IMR-90 (cell line): ENCODE measurements around the gene KLHL9. TPM values are rescaled to one million over a fixed set of nuclear protein-coding genes. Genes with fewer than 3 reads are reported as not detected.
"Not testable (repeated sequence)": the region's sequence is repeated elsewhere in the genome, so short reads cannot be mapped to it uniquely, and the experiment has no call there.

Source experiments
- ATAC-seq: fragments of 200-7000 bp; cut with Tn5 transposase; 2 replicates; pipeline ENCODE4 v1.9.1; 2020; ENCODE audit warnings: low read depth, mild to moderate bottlenecking, moderate library complexity
- BruUV-seq: library from RNA; stranded (reverse); fragments of 400-500 nt; replicated peaks from 2 replicates; lab custom pipeline; 2021; lab: Mats Ljungman, UMichigan
- CTCF ChIA-PET: fragments of 300-600 bp; formaldehyde crosslinking; extraction: SDS; loops from one replicate; lab custom pipeline; 2021; ENCODE audit warnings: antibody characterized with exemption; lab: Yijun Ruan, JAX
- POLR2A ChIA-PET: fragments of 300-600 bp; sonication (Branson Sonifier 250); formaldehyde crosslinking; loops from one replicate; lab custom pipeline; 2022; ENCODE audit warnings: antibody characterized with exemption; ENCODE audit not compliant: unreplicated experiment; lab: Charles Lee
- DNase-seq: peaks from one replicate; pipeline ENCODE4 v3.0.0; 2013
- H2AFZ ChIP-seq: replicated peaks from 2 replicates; pipeline ENCODE3; 2013; ENCODE audit warnings: low read length, mild to moderate bottlenecking; ENCODE audit not compliant: poor library complexity
- H2AK5ac ChIP-seq: 2 replicates; pipeline ENCODE4 v1.6.1; 2013; ENCODE audit warnings: low read depth, low read length, inconsistent platforms
- H2AK9ac ChIP-seq: replicated peaks from 2 replicates; pipeline ENCODE3; 2013; ENCODE audit warnings: mild to moderate bottlenecking, low read depth, low read length, moderate library complexity; ENCODE audit not compliant: poor library complexity
- H2BK120ac ChIP-seq: 2 replicates; pipeline ENCODE4 v1.6.1; 2013; ENCODE audit warnings: low read depth, low read length, inconsistent platforms
- H2BK15ac ChIP-seq: 3 replicates; pipeline ENCODE4 v1.6.1; 2013; ENCODE audit warnings: low read depth, low read length, inconsistent platforms
- H2BK20ac ChIP-seq: 2 replicates; pipeline ENCODE4 v1.6.1; 2013; ENCODE audit warnings: low read depth, mild to moderate bottlenecking, inconsistent platforms, low read length, moderate library complexity
- H2BK5ac ChIP-seq: 2 replicates; pipeline ENCODE4 v1.6.1; 2013; ENCODE audit warnings: mild to moderate bottlenecking, low read depth, low read length, inconsistent platforms; ENCODE audit not compliant: poor library complexity, severe bottlenecking
- H3K14ac ChIP-seq: replicated peaks from 2 replicates; pipeline ENCODE4 v1.6.1; 2013; ENCODE audit warnings: low read depth, low read length, inconsistent platforms
- H3K18ac ChIP-seq: 2 replicates; pipeline ENCODE4 v1.6.1; 2013; ENCODE audit warnings: low read depth, low read length, control low read depth
- H3K23ac ChIP-seq: 2 replicates; pipeline ENCODE4 v1.6.1; 2013; ENCODE audit warnings: low read depth, low read length, inconsistent platforms
- H3K27ac ChIP-seq: 2 replicates; pipeline ENCODE4 v1.5.1; 2013; ENCODE audit warnings: mild to moderate bottlenecking, control low read depth, low read length; ENCODE audit not compliant: insufficient read depth
- H3K27me3 ChIP-seq: 2 replicates; pipeline ENCODE4 v1.6.1; 2013; ENCODE audit warnings: low read length; ENCODE audit not compliant: control insufficient read depth, insufficient read depth
- H3K36me3 ChIP-seq: 2 replicates; pipeline ENCODE4 v1.6.1; 2013; ENCODE audit warnings: low read length, mixed read lengths; ENCODE audit not compliant: control insufficient read depth, insufficient read depth
- H3K4ac ChIP-seq: 2 replicates; pipeline ENCODE4 v1.6.1; 2013; ENCODE audit warnings: low read depth, low read length, inconsistent platforms
- H3K4me1 ChIP-seq: 2 replicates; pipeline ENCODE4 v1.6.1; 2013; ENCODE audit warnings: low read length, mixed read lengths; ENCODE audit not compliant: control insufficient read depth, insufficient read depth
- H3K4me2 ChIP-seq: 2 replicates; pipeline ENCODE4 v1.6.1; 2013; ENCODE audit warnings: low read depth, mild to moderate bottlenecking, control low read depth, low read length, moderate library complexity
- H3K4me3 ChIP-seq: 2 replicates; pipeline ENCODE4 v1.5.1; 2013; ENCODE audit warnings: low read depth, mild to moderate bottlenecking, control low read depth, low read length, moderate library complexity; ENCODE audit not compliant: insufficient read depth
- H3K56ac ChIP-seq: 2 replicates; pipeline ENCODE4 v1.6.1; 2013; ENCODE audit warnings: low read length, inconsistent platforms; ENCODE audit not compliant: insufficient read depth; ENCODE audit errors: extremely low read depth
- H3K79me1 ChIP-seq, 2 experiments: 2 replicates each; pipeline ENCODE4 v1.6.1; 2013; ENCODE audit warnings: low read length in 2 of 2, inconsistent platforms in 1 of 2, low read depth in 1 of 2
- H3K9ac ChIP-seq: 2 replicates; pipeline ENCODE4 v1.6.1; 2013; ENCODE audit warnings: low read depth, low read length, control low read depth
- H3K9me1 ChIP-seq: 2 replicates; pipeline ENCODE4 v1.6.1; 2013; ENCODE audit warnings: low read length, inconsistent platforms; ENCODE audit not compliant: insufficient read depth
- H3K9me3 ChIP-seq: 2 replicates; pipeline ENCODE4 v1.6.1; 2013; ENCODE audit warnings: low read length; ENCODE audit not compliant: control insufficient read depth, insufficient read depth
- H4K20me1 ChIP-seq: 2 replicates; pipeline ENCODE4 v1.6.1; 2013; ENCODE audit warnings: low read length, inconsistent platforms; ENCODE audit not compliant: insufficient read depth
- H4K5ac ChIP-seq: 2 replicates; pipeline ENCODE4 v1.6.1; 2013; ENCODE audit warnings: mild to moderate bottlenecking, low read depth, low read length, control low read depth
- H4K8ac ChIP-seq, 2 experiments: 2 replicates each; pipeline ENCODE4 v1.6.1; 2013; ENCODE audit warnings: low read depth in 2 of 2, low read length in 2 of 2, control low read depth in 1 of 2, inconsistent platforms in 1 of 2
- H4K91ac ChIP-seq: 2 replicates; pipeline ENCODE4 v1.6.1; 2013; ENCODE audit warnings: low read depth, low read length, inconsistent platforms; ENCODE audit not compliant: insufficient read depth
- WGBS, 2 experiments: methylation state at CpG; one replicate each; pipeline versions ENCODE4 v1.1.5 to v1.1.7; 2013; ENCODE audit warnings: missing lambda C conversion rate in 2 of 2; ENCODE audit not compliant: insufficient read length in 1 of 2; ENCODE audit errors: extremely low coverage in 2 of 2; 5-methylcytosine and 5-hydroxymethylcytosine counted together
- dilution Hi-C: fragments of 300-500 bp; cut with HindIII; formaldehyde crosslinking; loops from one replicate; pipeline ENCODE4 v1.14.3; 2018; ENCODE audit warnings: low sequenced_read_pairs; ENCODE audit not compliant: unreplicated experiment
- in situ Hi-C: fragments of 300-500 bp; cut with MboI; formaldehyde crosslinking; loops from 3 replicates; pipeline ENCODE4 v1.14.3; 2019; ENCODE audit warnings: low sequenced_read_pairs, inconsistent platforms, mixed read lengths
- intact Hi-C: fragments of 100-400 bp; cut with micrococcal nuclease; formaldehyde crosslinking; loops from 2 replicates; pipeline ENCODE4 v1.10.0; 2022
- polyA plus RNA-seq, 3 experiments: library from polyadenylated mRNA; depleted of rRNA; stranded (reverse); fragments of >200 nt; gene quantifications; 2 replicates each; pipeline ENCODE4 v1.2.3, GENCODE V29; 2012; ENCODE audit warnings: low replicate concordance in 1 of 3
- total RNA-seq: library from RNA; depleted of rRNA; stranded (reverse); fragments of >200 nt; gene quantifications from 2 replicates; pipeline ENCODE4 v1.2.3, GENCODE V29; 2012

The KLHL9 gene
- total and polyA plus RNA-seq, 2 of the 4 experiments (the other 2 are of a cell fraction) = 12.9 to 46.4 TPM

- H4K20me1 ChIP-seq, H2BK20ac ChIP-seq, H4K91ac ChIP-seq, DNase-seq, H3K4me3 ChIP-seq, BruUV-seq, H3K27ac ChIP-seq, H3K14ac ChIP-seq, H2BK120ac ChIP-seq, H3K4ac ChIP-seq, H3K18ac ChIP-seq, H4K8ac ChIP-seq, H3K36me3 ChIP-seq, H3K27me3 ChIP-seq, H3K23ac ChIP-seq, H2AK5ac ChIP-seq, H3K56ac ChIP-seq, in situ Hi-C loops, H3K9me1 ChIP-seq, H3K9me3 ChIP-seq, H3K9ac ChIP-seq, POLR2A ChIA-PET, H2AK9ac ChIP-seq, H2BK15ac ChIP-seq, ATAC-seq, H3K4me2 ChIP-seq, dilution Hi-C loops, H2BK5ac ChIP-seq, H2AFZ ChIP-seq, H3K79me1 ChIP-seq, CTCF ChIA-PET, H4K5ac ChIP-seq, intact Hi-C loops, H3K4me1 ChIP-seq: not testable (repeated sequence)
- no CpG with 5 or more reads among the region's 4 CpGs for WGBS, 2 experiments
Measured at GRCh38 chr9:21371467-21371866, 36.3 kb upstream of the KLHL9 start.
